Endothelial cell of umbilical vein (primary cell): ENCODE measurements around the gene DST.

ENCODE experiments used
- CTCF ChIP-seq, 2 donors: IDR thresholded peaks; 1 replicate in 1 of 2; 2 replicates in 1 of 2; pipeline ENCODE4 v1.5.1; 2011; ENCODE audit warnings: low read length in 2 of 2, mild to moderate bottlenecking in 2 of 2, moderate library complexity in 2 of 2, control low read depth in 1 of 2, inconsistent platforms in 1 of 2, low read depth in 1 of 2; ENCODE audit not compliant: insufficient read depth in 1 of 2; ENCODE audit errors: extremely low read depth in 1 of 2
- EZH2 ChIP-seq: IDR thresholded peaks from 2 replicates; pipeline ENCODE4 v1.6.1; 2012; ENCODE audit warnings: borderline replicate concordance, low read depth, mild to moderate bottlenecking, moderate library complexity, low read length, inconsistent platforms; ENCODE audit not compliant: severe bottlenecking
- POLR2A ChIP-seq: IDR thresholded peaks from 2 replicates; pipeline ENCODE4 v1.6.1; 2012; ENCODE audit warnings: low read depth, mild to moderate bottlenecking, control low read depth, low read length
- POLR2AphosphoS5 ChIP-seq: IDR thresholded peaks from 2 replicates; pipeline ENCODE4 v1.6.1; 2012; ENCODE audit warnings: low read depth, mild to moderate bottlenecking, control low read depth, low read length, moderate library complexity; ENCODE audit not compliant: insufficient read depth

DNA sequence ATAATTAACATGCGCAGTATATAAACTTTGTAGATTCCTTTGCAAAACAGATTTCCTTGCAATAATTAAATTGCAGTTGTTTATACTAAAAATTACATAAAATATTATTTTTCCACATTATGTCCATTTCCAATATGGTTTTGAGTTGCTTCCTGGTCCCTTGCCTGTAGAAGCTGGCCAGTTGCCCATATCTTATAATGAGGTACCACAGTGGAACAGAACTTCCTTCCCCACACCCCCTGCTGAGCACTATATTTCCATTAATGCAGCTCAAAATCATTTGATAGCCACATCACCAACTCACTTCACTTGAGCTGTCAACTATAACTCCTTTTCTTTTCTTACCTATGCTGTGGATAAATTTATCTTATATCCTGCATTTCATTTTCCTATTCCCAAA is 194.6 kb downstream of the DST start:
- TF ChIP-seq CTCF (IDR thresholded peaks at IDR 0.05; ENCODE audit: extremely low read depth in 1 of 2, insufficient read depth in 1 of 2, low read depth in 1 of 2, low read length in 2 of 2) (no peak), POLR2A (no peak), EZH2 (no peak), POLR2AphosphoS5 (no peak)
